Testis (tissue), 2 donors: ENCODE results near the gene ATP2A3.

Experiments used
- POLR2A ChIP-seq: fragments of 450-650 bp; IDR thresholded peaks from one replicate; pipeline ENCODE4 v1.6.1; 2017; ENCODE audit warnings: antibody characterized with exemption, mild to moderate bottlenecking, moderate library complexity
- TF ChIP-seq, protein P1 (sequence below), 3 experiments: fragments of 450-650 bp in 2 of 3; fragments of 200-600 bp in 1 of 3; sonication (generic) in 1 of 3; IDR thresholded peaks; one replicate each; pipeline ENCODE4 v1.5.1; 2016 to 2019; ENCODE audit warnings: antibody characterized with exemption in 3 of 3, mild to moderate bottlenecking in 2 of 3, moderate library complexity in 1 of 3

DNA sequence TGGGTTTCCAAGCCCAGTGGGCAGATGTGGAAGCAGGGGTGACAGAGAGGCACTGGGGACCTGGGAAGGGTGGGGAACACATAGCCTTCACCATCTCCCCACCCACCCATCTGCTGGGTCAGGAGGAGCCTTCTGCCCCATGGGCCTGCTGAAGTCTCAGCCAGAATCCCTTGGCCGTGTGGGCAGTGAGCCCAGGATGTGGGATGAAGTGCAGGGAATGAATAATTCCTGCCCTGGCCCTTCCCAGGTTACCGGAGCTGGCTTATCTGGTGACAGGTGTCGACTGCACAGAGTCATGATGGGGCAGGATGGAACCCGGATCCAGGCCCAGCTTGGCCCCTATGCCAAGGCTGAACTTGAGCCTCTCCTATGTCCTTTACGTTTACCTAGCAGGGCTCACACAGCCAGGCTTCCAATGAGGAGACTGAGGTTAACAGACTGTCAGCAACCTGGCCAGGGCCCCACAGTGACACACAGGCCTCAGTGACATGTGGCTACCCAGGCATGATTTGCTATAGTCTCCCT, 17.5 kb downstream of the ATP2A3 start:
- TF ChIP-seq POLR2A, result no peak
- TF ChIP-seq, protein P1, sequence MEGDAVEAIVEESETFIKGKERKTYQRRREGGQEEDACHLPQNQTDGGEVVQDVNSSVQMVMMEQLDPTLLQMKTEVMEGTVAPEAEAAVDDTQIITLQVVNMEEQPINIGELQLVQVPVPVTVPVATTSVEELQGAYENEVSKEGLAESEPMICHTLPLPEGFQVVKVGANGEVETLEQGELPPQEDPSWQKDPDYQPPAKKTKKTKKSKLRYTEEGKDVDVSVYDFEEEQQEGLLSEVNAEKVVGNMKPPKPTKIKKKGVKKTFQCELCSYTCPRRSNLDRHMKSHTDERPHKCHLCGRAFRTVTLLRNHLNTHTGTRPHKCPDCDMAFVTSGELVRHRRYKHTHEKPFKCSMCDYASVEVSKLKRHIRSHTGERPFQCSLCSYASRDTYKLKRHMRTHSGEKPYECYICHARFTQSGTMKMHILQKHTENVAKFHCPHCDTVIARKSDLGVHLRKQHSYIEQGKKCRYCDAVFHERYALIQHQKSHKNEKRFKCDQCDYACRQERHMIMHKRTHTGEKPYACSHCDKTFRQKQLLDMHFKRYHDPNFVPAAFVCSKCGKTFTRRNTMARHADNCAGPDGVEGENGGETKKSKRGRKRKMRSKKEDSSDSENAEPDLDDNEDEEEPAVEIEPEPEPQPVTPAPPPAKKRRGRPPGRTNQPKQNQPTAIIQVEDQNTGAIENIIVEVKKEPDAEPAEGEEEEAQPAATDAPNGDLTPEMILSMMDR (IDR thresholded peaks at IDR 0.05), result no peak
